ENCODE measurements around the gene MDM1. TPM values are rescaled to one million over a fixed set of nuclear protein-coding genes. Genes with fewer than 3 reads are reported as not detected.

Gene MDM1
- total RNA-seq, 2 donors from 2014 or later = 34.1 to 60.0 TPM

DNA sequence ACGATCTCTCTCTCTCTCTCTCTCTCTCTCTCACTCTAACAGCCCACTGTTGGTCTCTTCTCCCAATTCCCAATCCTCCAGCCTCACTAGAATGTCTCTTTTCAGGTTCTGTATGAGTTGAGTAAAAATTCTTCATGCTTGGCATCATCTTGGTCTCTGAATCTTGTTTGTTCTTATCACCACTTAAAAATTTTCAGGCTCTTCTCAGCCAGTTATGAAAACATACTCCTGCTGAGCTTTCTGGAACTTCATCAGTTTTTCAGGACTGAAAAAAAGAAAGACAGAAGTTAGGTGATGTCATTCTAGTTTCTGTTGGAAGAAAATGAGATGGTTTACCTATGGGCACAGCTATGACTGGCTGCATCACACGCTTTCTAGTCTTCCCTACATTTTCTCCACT is 67.3 kb downstream of the MDM1 start:
- Mint-ChIP-seq H3K4me3 (no peak overlapping the region), H3K27ac (no peak overlapping the region), H3K36me3 (peaks cover 8% of the 10 kb centered on the region), H3K27me3 (peaks cover 14 to 20% of the 10 kb centered on the region in 2 donors), H3K4me1 (ENCODE audit: low read depth in 2 of 2) (peaks cover 12 to 34% of the 10 kb centered on the region in 2 donors), H3K9me3 (no peaks in the 10 kb centered on the region)
- ATAC-seq = no peak
- DNase-seq (ENCODE audit: low spot score) = no peak

DNA sequence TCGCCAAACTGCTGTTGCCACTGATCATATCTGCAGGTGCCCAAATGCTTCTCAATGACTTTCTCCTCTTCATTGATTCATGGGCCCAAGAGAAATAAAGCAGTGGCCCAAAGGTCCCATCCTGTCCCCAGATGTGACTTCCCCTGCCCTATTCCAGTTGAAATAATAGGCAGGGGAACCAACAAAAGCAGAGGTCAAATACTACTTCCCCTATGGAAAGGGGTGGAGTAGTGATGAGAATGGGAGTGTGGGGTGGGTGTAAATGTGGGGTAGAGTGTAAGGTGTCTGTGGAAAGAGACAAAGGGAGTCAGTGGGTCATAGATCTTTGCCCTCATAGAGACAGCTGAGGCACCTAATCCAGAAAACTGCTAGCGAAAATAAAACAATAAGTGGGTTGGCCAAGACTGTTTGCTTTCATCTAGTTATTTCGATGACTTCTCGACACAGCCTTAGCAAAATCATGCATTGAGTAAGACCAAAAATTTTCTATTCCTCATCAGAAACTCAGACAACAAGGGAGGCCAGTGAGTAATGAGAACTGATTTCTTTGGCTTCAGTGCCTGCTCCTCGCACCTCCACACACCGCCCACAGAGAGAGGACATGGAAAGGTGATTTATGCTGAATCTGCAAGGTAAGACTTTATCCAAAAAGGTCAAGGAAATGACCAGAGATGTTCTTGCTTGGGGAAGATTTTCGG is 67.9 kb downstream of the MDM1 start:
- H3K4me3 Mint-ChIP-seq = no peak overlapping the region
- peaks cover 13 to 35% of the 10 kb centered on the region in 2 donors for H3K4me1 Mint-ChIP-seq (ENCODE audit: low read depth in 2 of 2)
- ATAC-seq = no peak
- peaks cover 14 to 20% of the 10 kb centered on the region in 2 donors for H3K27me3 Mint-ChIP-seq
- H3K36me3 Mint-ChIP-seq = peaks cover 8% of the 10 kb centered on the region
- no peak overlapping the region for H3K27ac Mint-ChIP-seq
- DNase-seq (ENCODE audit: low spot score) = no peak
- H3K9me3 Mint-ChIP-seq = no peaks in the 10 kb centered on the region

DNA sequence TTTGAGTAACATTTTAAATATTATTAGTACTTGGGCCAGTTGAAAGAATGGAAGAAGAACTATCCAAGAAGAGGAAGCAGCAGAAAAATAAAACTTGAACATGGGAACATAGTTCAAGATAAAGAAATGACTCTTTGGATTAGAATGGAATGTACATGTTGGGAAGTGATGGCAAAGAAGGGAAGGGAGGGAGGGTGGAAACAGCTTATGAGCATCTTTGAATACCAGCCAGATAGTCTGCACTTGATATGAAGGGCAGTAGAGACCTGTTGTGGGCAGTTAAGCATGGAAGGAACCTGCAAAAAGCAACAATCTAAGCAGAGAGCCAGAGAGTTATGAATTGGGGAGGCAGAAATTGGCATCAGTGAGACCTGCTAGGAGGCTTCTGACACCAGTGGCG is 68.8 kb downstream of the MDM1 start:
- DNase-seq (ENCODE audit: low spot score) (no peak), ATAC-seq (no peak)
- no peak overlapping the region for H3K4me3 Mint-ChIP-seq
- H3K27ac Mint-ChIP-seq = peak overlapping the region in 1 of 2 donors; percentile 23
- H3K27me3 Mint-ChIP-seq = peaks cover 20 to 21% of the 10 kb centered on the region in 2 donors
- H3K9me3 Mint-ChIP-seq = no peaks in the 10 kb centered on the region
- peaks cover 8% of the 10 kb centered on the region for H3K36me3 Mint-ChIP-seq
- H3K4me1 Mint-ChIP-seq (ENCODE audit: low read depth in 2 of 2) = peaks cover 15 to 34% of the 10 kb centered on the region in 2 donors

DNA sequence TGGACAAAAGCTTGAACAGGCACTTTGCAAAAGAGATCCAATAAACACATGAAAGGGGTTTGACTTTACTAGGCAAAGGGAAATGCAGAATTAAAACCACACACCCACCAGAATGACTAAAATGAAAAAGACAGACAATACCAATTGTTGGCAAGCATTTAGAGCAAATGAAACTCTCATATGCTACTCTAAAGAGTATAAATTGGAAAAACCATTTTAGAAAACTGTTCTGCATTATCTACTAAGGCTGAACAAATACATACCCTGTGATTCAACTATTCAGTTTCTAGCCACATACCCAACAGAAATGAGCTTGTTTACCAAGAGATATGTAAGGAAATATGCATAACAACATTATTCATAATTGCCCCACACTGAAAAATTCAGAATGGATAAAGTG is 70.3 kb downstream of the MDM1 start:
- Mint-ChIP-seq H3K27me3 (peaks cover 24 to 31% of the 10 kb centered on the region in 2 donors), H3K4me1 (ENCODE audit: low read depth in 2 of 2) (peaks cover 15 to 29% of the 10 kb centered on the region in 2 donors), H3K9me3 (no peaks in the 10 kb centered on the region), H3K36me3 (peaks cover 8% of the 10 kb centered on the region), H3K27ac (no peak overlapping the region), H3K4me3 (no peak overlapping the region)
- ATAC-seq (no peak), DNase-seq (ENCODE audit: low spot score) (no peak)

DNA sequence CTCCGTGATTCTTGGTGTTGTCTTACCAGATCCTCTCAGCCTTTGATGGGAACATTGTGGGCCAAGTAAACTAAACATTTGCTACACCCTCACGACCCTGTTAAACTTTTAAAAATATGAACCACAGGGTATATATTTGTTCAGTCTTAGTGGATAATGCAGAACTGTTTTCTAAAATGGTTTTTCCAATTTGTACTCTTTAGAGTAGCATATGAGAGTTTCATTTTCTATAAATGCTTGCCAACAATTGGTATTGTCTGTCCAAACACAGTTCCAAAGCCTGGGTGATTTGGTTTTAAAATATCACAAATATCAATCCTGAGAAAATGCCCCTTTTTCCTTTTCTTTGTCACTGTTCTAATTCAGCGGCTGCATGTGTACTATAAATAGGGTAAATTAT is 72.0 kb downstream of the MDM1 start:
- Mint-ChIP-seq H3K36me3 (peaks cover 8% of the 10 kb centered on the region), H3K4me3 (no peak overlapping the region), H3K4me1 (ENCODE audit: low read depth in 2 of 2) (peaks cover 12 to 29% of the 10 kb centered on the region in 2 donors), H3K27me3 (peaks cover 21 to 31% of the 10 kb centered on the region in 2 donors), H3K27ac (no peak overlapping the region), H3K9me3 (no peaks in the 10 kb centered on the region)
- ATAC-seq = no peak
- no peak for DNase-seq (ENCODE audit: low spot score)

DNA sequence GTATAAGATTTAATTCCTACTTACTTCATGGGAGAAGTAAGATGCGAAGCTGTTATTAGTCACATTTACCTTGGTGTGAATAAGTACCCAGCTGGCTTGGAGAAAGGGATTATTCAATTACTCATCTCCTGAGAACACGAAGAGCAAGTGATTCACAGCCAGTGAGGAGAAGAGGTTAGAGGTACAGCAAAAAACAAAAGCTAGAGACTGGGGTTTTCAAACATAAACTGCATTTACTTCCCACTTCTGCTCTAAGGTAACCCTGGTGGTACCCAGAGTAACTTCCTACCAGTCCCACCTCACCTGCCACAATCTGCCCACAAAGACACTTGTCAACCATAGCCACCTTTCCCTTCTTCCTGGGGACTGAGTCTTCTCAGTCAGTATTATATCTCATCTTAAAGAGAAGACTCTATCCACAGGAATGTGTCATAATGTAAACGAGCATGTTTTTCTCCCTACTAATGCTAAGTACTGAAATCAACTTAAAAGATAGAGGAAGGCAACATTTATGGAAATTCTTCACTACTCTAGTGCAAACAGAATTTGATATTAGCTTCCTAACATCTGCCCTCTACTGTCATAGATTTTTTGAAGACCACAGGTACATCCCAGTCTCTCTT is 72.7 kb downstream of the MDM1 start:
- no peak for DNase-seq (ENCODE audit: low spot score)
- Mint-ChIP-seq H3K36me3 (peaks cover 8% of the 10 kb centered on the region), H3K9me3 (no peaks in the 10 kb centered on the region), H3K4me1 (ENCODE audit: low read depth in 2 of 2) (peaks cover 12 to 24% of the 10 kb centered on the region in 2 donors), H3K27me3 (peaks cover 19 to 30% of the 10 kb centered on the region in 2 donors), H3K27ac (peak overlapping the region in 1 of 2 donors; percentile 26), H3K4me3 (peak overlapping the region; percentile 26)
- peak; percentile 78 to 82 for ATAC-seq

DNA sequence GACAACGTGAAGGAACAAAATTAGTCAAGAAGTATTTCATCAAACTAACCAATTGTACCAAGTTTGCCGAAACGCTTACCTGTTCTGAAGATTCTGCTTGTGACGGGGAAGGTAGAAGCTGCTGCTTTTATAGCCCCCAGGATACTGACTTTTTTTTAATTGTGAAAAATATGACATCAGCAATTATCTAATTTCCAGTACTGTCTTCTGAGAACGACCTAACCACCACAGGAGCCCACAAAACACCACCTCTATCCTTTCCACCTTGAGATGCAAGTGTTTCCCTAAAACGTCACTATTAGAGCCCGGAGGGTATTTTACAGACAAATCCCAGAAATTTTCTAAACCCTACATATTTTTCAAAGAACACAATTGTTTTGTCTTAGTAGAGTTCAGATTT is 78.7 kb downstream of the MDM1 start, which contains the start of gene IL22:
IL22 (minus strand) TSS at position 101 of the 400 bp plus-strand sequence. CDS start 156 bp downstream, outside the sequence.
- no peaks in the 10 kb centered on the region for H3K36me3 Mint-ChIP-seq
- H3K4me3 Mint-ChIP-seq = no peak within 1 kb of the TSS
- no peak within 1 kb of the TSS for H3K27ac Mint-ChIP-seq
- DNase-seq (ENCODE audit: low spot score) = no peak
- peaks cover 21 to 41% of the 10 kb centered on the region in 2 donors for H3K27me3 Mint-ChIP-seq
- no peak for ATAC-seq
- H3K4me1 Mint-ChIP-seq (ENCODE audit: low read depth in 2 of 2) = peaks cover 0 to 3% of the 10 kb centered on the region in 2 donors
- H3K9me3 Mint-ChIP-seq = no peaks in the 10 kb centered on the region

DNA sequence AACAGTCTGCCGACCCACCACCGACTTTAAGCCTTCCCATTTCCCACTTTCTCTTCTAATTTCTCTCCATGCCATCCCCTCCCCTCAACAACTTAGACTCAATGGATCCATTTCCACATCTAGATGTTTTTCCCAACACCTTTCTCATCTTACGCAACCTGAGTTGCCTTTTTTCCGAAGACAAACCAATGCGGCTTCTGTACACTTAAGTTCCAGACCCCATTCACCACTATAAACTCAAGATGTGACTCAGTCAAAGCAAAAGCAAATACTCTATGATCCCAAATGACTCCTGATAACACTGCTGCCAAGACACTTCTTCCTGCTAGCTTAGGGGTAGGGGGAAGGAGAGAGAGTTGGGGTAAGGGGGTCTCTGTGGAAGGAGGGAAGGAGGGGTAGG is 80.1 kb downstream of the MDM1 start:
- H3K9me3 Mint-ChIP-seq = no peaks in the 10 kb centered on the region
- peaks cover 0 to 5% of the 10 kb centered on the region in 2 donors for H3K4me1 Mint-ChIP-seq (ENCODE audit: low read depth in 2 of 2)
- no peak overlapping the region for H3K27ac Mint-ChIP-seq
- no peaks in the 10 kb centered on the region for H3K36me3 Mint-ChIP-seq
- H3K4me3 Mint-ChIP-seq = no peak overlapping the region
- no peak for DNase-seq (ENCODE audit: low spot score)
- H3K27me3 Mint-ChIP-seq = peaks cover 17 to 29% of the 10 kb centered on the region in 2 donors
- no peak for ATAC-seq

DNA sequence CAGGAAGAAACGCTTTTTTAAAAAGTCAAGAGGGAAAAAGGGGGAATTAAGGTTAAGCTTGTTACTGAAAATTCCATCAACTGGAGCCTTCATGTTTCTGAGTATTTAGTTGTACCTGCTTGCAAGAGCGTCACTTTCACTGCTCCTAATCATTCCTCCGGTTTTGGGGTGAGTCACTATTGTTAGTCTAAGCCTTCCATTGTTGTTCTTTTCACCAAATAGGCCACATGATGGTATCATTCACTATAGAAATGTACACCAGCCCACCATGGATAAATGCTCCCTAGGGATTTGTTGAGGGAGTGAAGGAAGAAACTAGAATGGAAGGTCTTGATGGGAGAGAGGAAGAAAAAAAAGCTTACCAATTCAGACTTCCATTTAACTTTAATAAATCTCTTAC is 81.7 kb downstream of the MDM1 start:
- no peak overlapping the region for H3K27ac Mint-ChIP-seq

DNA sequence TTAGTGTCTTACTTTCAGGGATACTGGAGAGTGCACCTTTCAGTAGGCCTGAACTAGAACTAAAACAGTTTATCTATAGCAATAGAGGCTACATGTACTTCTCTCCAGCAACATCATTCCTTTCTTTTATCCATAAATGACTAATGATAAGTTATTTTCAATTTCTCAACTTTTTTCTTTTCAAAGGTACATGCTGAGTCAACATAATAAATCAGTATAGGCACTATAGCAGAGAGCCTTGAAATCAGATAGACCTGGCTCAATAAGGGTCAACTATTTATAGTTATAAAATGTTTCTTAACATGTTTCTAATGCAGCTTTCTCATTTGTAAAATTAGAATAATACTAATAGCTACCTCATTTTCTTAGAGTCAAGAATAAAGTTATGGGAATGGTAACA is 84.4 kb downstream of the MDM1 start:
- DNase-seq (ENCODE audit: low spot score) (no peak), ATAC-seq (no peak)
- no peaks in the 10 kb centered on the region for H3K9me3 Mint-ChIP-seq
- H3K4me1 Mint-ChIP-seq (ENCODE audit: low read depth in 2 of 2) = peaks cover 0 to 19% of the 10 kb centered on the region in 2 donors
- H3K36me3 Mint-ChIP-seq = peaks cover 1% of the 10 kb centered on the region
- H3K27me3 Mint-ChIP-seq = peaks cover 14 to 18% of the 10 kb centered on the region in 2 donors
- H3K4me3 Mint-ChIP-seq = no peak overlapping the region
- peak overlapping the region in 1 of 2 donors; percentile 8 for H3K27ac Mint-ChIP-seq

More for the DNA sequence above, 81.7 kb downstream of the MDM1 start:
- Mint-ChIP-seq H3K4me3 (no peak overlapping the region), H3K27me3 (peaks cover 17 to 29% of the 10 kb centered on the region in 2 donors), H3K36me3 (no peaks in the 10 kb centered on the region), H3K9me3 (no peaks in the 10 kb centered on the region), H3K4me1 (ENCODE audit: low read depth in 2 of 2) (peaks cover 0 to 14% of the 10 kb centered on the region in 2 donors)
- DNase-seq (ENCODE audit: low spot score) (no peak), ATAC-seq (no peak)

DNA sequence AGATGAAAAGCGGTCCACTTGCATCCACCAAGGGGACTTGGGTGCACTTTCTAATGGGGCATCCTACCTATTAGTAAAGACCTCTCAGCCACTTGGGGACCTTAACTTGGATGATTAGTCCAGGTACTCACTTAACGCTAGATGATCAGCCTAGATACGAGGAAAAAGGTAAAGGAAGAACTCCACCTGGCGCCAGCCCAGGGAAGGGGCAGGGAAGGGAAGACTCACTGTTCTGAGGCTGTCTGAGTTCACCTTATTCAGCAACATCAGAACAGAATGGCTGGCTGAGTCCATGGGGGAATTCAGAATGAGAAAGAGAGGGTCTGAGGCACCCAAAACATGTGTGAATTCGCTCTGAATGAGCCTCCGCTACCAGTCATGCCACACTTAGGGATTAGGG is 85.8 kb downstream of the MDM1 start:
- peaks cover 3 to 17% of the 10 kb centered on the region in 2 donors for H3K4me1 Mint-ChIP-seq (ENCODE audit: low read depth in 2 of 2)
- H3K9me3 Mint-ChIP-seq = no peaks in the 10 kb centered on the region
- ATAC-seq (no peak), DNase-seq (ENCODE audit: low spot score) (no peak)
- no peak overlapping the region for H3K4me3 Mint-ChIP-seq
- peaks cover 4% of the 10 kb centered on the region for H3K36me3 Mint-ChIP-seq
- H3K27me3 Mint-ChIP-seq = peaks cover 6 to 7% of the 10 kb centered on the region in 2 donors
- H3K27ac Mint-ChIP-seq = peak overlapping the region in 1 of 2 donors; percentile 14

DNA sequence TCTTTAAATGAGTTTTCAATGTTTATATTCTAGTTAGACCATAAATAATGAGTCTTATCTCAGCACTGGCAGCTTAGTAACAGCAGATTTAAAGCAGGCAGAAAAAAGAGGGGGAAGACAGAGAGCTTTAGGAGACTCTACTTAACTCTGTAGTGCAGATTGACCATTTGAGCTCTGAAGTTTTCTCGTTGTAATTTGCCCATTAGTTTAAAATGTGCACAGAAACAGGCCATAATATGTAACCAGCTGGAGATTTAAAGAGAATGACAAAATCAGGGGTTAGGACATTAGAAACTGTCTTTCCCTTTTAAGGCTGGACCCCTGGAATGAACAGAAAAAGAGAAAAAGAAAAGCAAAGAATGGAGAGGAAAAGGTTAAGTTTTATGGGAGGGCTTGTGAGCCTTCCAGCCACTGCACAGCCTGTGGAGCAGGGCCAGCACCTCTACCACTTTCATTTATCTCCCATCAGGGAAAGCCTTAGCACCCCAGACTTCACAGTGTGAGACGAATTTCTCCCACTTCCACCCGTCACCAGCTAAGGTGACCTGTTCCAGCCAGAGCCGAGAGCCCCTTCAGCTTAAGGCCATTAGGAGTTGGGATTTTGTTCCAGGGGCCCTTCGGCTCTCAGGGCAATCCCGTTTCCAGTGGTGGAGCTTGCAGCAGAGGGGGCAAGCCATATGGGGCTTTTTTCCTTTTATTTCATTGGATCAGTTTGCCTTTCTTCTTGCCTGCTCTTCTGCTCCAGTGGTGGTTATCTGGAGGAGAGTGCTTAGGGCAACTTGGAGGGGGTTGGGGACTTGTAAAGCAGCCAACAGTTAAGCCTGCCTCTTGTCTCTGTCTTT is 86.8 kb downstream of the MDM1 start:
- Mint-ChIP-seq H3K4me3 (no peak overlapping the region), H3K36me3 (peaks cover 4% of the 10 kb centered on the region), H3K4me1 (ENCODE audit: low read depth in 2 of 2) (peaks cover 13 to 27% of the 10 kb centered on the region in 2 donors), H3K27ac (peak overlapping the region in 1 of 2 donors; percentile 58), H3K9me3 (no peaks in the 10 kb centered on the region), H3K27me3 (peaks cover 4 to 7% of the 10 kb centered on the region in 2 donors)
- DNase-seq (ENCODE audit: low spot score) = no peak
- ATAC-seq = no peak
